Muscle of back (tissue), 11 donors: ENCODE results near the gene CMSS1. TPM values are rescaled to one million over a fixed set of nuclear protein-coding genes. Genes with fewer than 3 reads are reported as not detected.
A peak's percentile ranks its signal among the peaks of the same experiment; 100 is the strongest.
"Not testable (repeated sequence)": the region's sequence is repeated elsewhere in the genome, so short reads cannot be mapped to it uniquely, and the experiment has no call there.

Experiments used
- DNase-seq, 3 donors: peaks; one replicate each; pipeline versions ENCODE4 v3.0.0 to v3.0.0-alpha.2; 2013
- polyA plus RNA-seq, 10 donors: library from polyadenylated mRNA; unstranded; fragments of 120-200 nt; gene quantifications; one replicate each; pipeline ENCODE4 v1.2.1, GENCODE V29; 2013; ENCODE audit not compliant: insufficient read length in 10 of 10

Gene CMSS1
- polyA plus RNA-seq, 10 donors: 26.9 to 37.8 (median 29.3) TPM

DNA sequence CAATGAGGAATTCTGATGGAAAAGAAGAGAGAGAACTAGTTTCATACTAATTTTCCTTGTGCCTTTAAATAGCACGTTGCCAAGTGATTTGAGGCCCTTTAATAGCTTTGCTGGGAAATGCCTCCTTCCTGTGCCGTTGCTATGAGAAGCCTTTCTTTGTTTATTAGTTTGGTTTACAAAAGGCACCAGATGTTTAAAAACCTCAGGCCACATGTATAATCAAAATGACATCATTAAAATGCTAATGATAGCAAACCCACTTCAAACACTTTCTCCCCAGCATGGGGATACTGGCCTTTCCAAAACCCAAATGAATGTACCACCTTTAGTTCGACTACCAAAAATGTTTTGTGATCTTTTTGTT is 393.1 kb downstream of the CMSS1 start:
- peak; percentile 68 to 90 (median 76) for DNase-seq

- no peak for DNase-seq
These were observed 396.4 kb downstream of the CMSS1 start for GRCh38 chr3:100213891-100214573.

DNA sequence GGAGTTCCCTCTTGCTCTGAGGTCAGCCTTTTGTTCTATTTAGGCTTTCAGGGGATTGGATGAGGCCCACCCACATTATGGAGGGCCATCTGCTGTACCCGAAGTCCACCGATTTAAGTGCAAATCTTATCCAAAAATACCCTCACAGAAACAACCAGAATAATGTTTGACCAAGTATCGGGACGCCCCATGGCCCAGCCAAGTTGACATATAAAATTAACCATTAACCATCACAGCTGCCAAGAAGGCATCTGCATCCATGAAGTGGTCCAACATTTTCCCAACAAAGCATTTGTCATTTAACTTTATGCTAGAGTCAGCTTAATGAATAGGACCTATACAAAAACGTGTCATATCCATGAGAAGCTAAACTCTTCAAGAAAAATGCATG is 396.9 kb downstream of the CMSS1 start:
- DNase-seq: no peak

DNA sequence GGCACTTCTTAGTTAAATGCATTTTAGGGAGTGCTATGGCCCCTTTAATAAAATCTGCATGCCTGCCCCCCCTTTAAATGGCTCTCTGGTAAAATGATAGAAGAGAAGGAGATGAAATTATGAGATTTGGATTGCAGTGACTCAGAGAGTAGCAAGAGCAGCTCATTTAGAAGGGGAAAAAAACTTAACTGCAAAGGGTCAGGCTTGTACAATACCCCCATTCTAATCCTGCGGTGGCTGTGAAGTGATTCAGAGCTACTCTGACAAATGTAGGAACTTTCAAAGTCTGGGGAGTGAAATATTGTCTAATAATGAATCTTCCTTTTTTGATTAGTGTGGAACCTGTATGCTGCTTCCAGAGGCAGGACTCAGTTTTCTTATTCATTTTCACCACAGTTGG is 399.1 kb downstream of the CMSS1 start:
- DNase-seq: peak in 1 of 3 donors; percentile 31

GRCh38 chr3:100221159-100221558 is 403.5 kb downstream of the CMSS1 start:
- DNase-seq: no peak

- DNase-seq: no peak
These were observed 407.5 kb downstream of the CMSS1 start for GRCh38 chr3:100225193-100225592.

DNA sequence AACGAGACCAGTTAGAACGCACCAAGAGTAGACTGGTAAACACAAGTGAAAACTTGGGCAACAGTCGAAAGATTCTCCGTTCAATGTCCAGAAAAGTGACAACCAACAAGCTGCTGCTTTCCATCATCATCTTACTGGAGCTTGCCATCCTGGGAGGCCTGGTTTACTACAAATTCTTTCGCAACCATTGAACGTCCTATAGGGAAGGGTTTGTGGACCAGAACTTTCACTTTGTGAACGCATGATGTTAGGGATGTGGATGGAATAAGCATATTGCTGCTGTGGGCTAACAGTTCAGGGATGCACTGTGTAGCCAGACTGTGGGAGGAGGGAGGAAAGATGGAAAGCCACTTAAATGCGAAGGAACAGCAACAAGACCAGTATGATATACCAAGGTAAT is 408.2 kb downstream of the CMSS1 start:
- no peak for DNase-seq

DNA sequence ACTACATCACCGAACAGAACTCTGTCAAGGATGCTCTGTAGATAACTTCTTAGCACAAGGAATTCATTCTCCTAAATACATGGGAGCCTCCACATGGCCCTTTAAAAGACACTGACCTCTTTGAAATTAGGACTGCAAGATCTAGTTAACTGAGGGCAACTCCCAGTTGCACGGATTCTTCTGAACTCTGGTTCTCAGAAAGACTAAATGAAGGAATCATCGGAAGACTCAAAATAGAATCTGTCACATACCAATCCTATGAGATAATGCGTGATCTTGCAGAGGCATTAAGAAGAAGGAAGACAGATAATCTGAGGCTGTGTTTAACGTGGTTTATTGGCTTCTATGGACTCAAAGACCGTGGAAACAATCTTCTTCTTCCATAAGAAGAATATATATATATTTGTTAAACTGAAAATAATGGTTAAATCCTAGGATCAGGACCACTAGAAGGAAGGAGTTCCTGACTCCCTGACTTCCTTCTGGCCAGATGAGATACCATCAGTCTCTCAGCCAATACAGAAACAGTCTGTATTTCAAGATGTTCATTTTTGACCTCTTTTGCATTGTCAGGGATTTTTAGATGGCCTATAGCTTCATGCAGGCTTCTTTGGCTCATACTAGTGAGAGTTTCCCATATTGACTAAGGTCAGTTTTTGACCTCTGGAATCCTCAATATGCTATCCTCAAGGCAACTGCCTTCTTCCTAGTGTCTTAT is 409.2 kb downstream of the CMSS1 start:
- DNase-seq: peak in 2 of 3 donors; percentile 63 to 69

GRCh38 chr3:100227511-100227921 is 409.9 kb downstream of the CMSS1 start:
- peak; percentile 63 to 90 (median 68) for DNase-seq

- DNase-seq: peak in 1 of 3 donors; percentile 50
These were observed 410.6 kb downstream of the CMSS1 start for GRCh38 chr3:100228247-100228646.

- DNase-seq: not testable (repeated sequence)
These were observed 411.5 kb downstream of the CMSS1 start for GRCh38 chr3:100229188-100229587.

DNA sequence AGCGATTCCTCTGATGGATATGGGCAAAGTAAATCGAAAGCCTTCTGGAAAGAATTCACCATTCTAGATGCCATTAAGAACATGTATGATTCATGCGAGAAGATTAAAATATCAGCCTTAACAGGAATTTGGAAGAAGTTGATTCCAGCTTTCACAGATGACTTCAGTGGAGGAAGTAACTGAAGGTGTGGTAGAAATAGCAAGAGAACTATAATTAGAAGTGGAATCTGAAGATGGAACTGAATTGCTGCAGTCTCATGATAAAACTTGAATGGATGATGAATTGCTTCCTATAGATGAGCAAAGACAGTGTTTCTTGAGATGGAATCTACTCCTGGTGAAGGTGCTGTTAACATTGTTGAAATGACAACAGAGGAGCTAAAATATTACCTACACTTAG is 413.0 kb downstream of the CMSS1 start:
- DNase-seq: no peak

Other genes starting within 250 kb of the CMSS1 start
- gene COL8A1, start 179.3 kb upstream of the CMSS1 start, polyA plus RNA-seq: 1 to 10 TPM in 5 of 10 donors, under 1 TPM in 5; 0.49 to 2.1 (median 0.99) TPM